ENCODE data around the gene PXYLP1. TPM values are rescaled to one million over a fixed set of nuclear protein-coding genes. Genes with fewer than 3 reads are reported as not detected.

The PXYLP1 gene
- polyA plus RNA-seq, 1 experiment, result 11.2 TPM

DNA sequence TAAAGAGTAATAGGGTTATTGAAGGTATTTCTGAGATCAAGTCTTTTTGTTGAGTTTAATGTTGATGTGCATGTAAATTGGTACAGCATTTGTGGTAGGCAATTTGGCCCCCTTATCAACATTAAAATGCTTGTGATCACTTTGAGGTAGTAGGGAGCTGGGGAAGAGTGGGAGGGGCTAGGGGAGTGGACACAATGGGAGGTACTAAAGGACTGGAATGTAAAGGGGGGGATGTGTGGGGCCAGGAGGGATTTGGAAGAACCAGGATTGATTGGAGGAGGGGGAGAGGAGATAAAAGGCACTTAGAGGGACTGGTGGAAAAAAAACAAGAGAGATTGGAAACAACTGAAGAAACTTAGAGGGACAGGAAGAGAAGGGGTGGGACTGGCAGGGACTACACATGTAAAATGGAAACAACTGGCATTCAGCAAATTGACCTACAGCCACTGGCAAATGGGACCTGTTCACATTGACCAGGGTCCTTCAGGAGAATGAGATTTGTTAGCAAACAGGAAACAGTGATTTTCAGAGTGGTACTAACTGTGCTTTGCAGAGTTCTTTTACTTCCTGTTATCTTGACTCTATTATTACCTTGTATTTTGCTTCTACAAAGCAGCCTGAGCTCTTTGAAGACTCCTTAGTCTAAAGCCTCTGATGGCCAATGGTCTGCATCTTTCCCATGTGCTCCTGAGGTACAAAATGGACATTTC, 88.9 kb downstream of the PXYLP1 start:
- H3K4me3 ChIP-seq (ENCODE audit: low read depth, low read length), result no peak overlapping the region
- no peaks in the 10 kb centered on the region for H3K36me3 ChIP-seq (ENCODE audit: control insufficient read depth, insufficient read depth, low read length)
- DNase-seq (ENCODE audit: low read depth), result no peak
- TF ChIP-seq, protein P1, sequence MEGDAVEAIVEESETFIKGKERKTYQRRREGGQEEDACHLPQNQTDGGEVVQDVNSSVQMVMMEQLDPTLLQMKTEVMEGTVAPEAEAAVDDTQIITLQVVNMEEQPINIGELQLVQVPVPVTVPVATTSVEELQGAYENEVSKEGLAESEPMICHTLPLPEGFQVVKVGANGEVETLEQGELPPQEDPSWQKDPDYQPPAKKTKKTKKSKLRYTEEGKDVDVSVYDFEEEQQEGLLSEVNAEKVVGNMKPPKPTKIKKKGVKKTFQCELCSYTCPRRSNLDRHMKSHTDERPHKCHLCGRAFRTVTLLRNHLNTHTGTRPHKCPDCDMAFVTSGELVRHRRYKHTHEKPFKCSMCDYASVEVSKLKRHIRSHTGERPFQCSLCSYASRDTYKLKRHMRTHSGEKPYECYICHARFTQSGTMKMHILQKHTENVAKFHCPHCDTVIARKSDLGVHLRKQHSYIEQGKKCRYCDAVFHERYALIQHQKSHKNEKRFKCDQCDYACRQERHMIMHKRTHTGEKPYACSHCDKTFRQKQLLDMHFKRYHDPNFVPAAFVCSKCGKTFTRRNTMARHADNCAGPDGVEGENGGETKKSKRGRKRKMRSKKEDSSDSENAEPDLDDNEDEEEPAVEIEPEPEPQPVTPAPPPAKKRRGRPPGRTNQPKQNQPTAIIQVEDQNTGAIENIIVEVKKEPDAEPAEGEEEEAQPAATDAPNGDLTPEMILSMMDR (IDR thresholded peaks at IDR 0.05; ENCODE audit: insufficient read depth, low read depth, low read length), result no peak
- no peaks in the 10 kb centered on the region for H3K27me3 ChIP-seq (ENCODE audit: control insufficient read depth, insufficient read depth, low read length)
- CTCF ChIA-PET, result interaction anchor here (5.7 kb wide), 1 partner anchor 9 kb away, joined by 22 read pairs; no protein-coding TSS in a partner anchor
- POLR2A ChIA-PET, result no interaction called here

DNA sequence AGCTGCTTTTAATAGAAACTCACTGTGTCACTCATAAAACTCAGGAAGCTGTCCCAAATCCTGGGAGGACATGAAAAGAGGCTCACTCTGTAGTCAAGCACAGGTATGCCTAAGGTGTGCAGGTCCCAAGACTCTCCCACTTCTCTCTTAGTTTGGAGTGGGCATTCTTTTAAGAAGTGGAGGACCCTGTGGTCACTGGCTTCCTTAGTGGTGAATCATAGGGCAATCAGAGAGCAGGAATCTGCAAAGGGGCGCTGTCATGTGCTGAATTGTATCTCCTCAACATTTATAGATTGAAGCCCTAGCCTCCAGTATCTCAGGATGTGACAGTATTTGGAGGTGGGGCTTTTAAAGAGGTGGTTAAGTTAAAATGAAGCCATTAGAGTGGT, 89.5 kb downstream of the PXYLP1 start:
- no peaks in the 10 kb centered on the region for H3K36me3 ChIP-seq (ENCODE audit: control insufficient read depth, insufficient read depth, low read length)
- TF ChIP-seq, protein P1 (IDR thresholded peaks at IDR 0.05; ENCODE audit: insufficient read depth, low read depth, low read length), result no peak
- H3K4me3 ChIP-seq (ENCODE audit: low read depth, low read length), result no peak overlapping the region
- POLR2A ChIA-PET, result no interaction called here
- CTCF ChIA-PET, result interaction anchor here (5.7 kb wide), 1 partner anchor 9 kb away, joined by 22 read pairs; no protein-coding TSS in a partner anchor
- H3K27me3 ChIP-seq (ENCODE audit: control insufficient read depth, insufficient read depth, low read length), result no peaks in the 10 kb centered on the region
- no peak for DNase-seq (ENCODE audit: low read depth)

DNA sequence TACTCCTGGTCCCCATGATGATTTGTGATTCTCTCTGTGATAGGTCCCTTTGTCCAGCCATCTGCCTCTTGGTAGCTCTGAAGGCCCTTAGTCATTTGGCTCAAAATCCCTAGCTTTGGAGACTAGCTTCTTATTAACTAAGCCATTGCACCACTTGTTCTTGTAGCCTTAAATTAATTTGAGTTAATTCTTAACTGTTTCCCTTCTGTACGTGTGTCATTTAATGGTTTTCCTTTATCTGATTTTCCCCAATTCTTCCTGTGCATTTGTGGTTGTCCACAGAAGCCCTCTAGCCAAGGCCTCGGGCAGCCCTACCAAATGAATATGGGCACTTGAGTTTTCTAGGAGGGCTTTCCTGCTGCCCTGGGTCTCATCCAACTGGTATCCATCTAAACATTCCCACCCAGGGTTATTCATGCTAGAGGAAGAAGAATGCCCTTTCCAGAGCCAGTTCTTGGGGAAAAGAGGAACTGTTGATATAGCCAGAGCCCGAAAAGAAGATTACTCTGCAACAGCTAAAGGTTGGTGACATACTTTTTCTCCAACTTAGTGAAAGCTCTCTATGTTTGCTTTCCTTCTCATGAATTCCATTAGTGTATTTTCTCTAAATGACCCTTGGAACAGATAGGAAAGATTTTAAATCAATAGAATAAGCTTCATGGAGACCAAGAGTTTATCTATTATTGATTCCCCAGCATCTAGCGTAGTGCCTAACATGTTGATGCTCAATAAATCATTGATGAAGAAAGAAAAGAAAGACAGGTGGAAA, 92.5 kb downstream of the PXYLP1 start:
- Histone ChIP-seq H3K36me3 (ENCODE audit: control insufficient read depth, insufficient read depth, low read length) (no peaks in the 10 kb centered on the region), H3K27me3 (ENCODE audit: control insufficient read depth, insufficient read depth, low read length) (no peaks in the 10 kb centered on the region), H3K4me3 (ENCODE audit: low read depth, low read length) (no peak overlapping the region)
- TF ChIP-seq, protein P1 (IDR thresholded peaks at IDR 0.05; ENCODE audit: insufficient read depth, low read depth, low read length), result no peak
- POLR2A ChIA-PET, result no interaction called here
- no peak for DNase-seq (ENCODE audit: low read depth)
- CTCF ChIA-PET, result interaction anchor here (0.7 to 5.7 kb wide), 5 partner anchors 9 to 128 kb away, joined by 3 to 22 read pairs (median 4); no protein-coding TSS in a partner anchor

DNA sequence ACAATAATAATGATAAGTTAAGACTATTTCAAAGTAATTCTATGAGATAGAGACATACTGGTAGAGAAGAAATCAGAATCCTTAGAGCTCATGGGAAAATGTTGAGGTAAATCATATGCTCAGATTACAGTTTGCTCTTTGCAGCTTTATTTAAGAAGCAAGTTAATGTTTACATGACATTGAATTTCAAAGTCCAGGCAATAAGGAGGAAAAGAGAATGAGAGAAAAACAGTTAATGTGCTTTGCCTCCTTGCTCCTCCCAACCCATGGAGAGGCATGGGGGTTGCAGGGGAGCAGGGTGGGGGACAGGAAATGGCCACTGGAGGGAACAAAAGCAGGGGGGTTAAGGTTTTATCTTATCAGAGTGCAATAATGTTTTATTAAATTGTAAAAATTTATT, 94.5 kb downstream of the PXYLP1 start:
- CTCF ChIA-PET, result no interaction called here
- TF ChIP-seq, protein P1 (IDR thresholded peaks at IDR 0.05; ENCODE audit: insufficient read depth, low read depth, low read length), result no peak
- Histone ChIP-seq H3K27me3 (ENCODE audit: control insufficient read depth, insufficient read depth, low read length) (no peaks in the 10 kb centered on the region), H3K4me3 (ENCODE audit: low read depth, low read length) (no peak overlapping the region), H3K36me3 (ENCODE audit: control insufficient read depth, insufficient read depth, low read length) (no peaks in the 10 kb centered on the region)
- no peak for DNase-seq (ENCODE audit: low read depth)
- POLR2A ChIA-PET, result no interaction called here

DNA sequence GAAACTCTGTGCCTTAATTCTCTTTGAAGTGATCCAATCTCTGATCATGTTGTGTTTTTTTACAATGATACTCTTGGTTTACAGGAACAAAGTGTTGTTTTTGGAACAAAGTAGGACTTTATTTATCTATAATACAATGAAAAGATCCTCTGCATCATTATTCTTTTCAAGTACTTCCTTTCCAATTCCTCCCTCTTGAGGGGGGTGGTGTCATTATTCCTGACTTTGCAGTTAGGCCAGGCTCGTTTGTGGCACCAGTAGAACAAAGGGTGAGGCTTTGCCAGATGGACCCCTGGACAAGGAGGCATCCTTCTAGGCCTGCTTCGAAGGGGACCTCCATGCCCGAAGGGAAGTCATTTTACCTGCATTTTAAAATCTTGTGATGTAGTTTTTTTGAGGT, 95.0 kb downstream of the PXYLP1 start:
- TF ChIP-seq, protein P1 (IDR thresholded peaks at IDR 0.05; ENCODE audit: insufficient read depth, low read depth, low read length), result no peak
- Histone ChIP-seq H3K27me3 (ENCODE audit: control insufficient read depth, insufficient read depth, low read length) (no peaks in the 10 kb centered on the region), H3K36me3 (ENCODE audit: control insufficient read depth, insufficient read depth, low read length) (no peaks in the 10 kb centered on the region), H3K4me3 (ENCODE audit: low read depth, low read length) (no peak overlapping the region)
- CTCF ChIA-PET, result no interaction called here
- POLR2A ChIA-PET, result no interaction called here
- DNase-seq (ENCODE audit: low read depth), result no peak
